GM19452 (cell line): ENCODE data around the gene TNFRSF8.
"Not testable (repeated sequence)": the region's sequence is repeated elsewhere in the genome, so short reads cannot be mapped to it uniquely, and the experiment has no call there.

ENCODE experiments used
- ATAC-seq: cut with Tn5 transposase; IDR thresholded peaks from one replicate; pipeline ENCODE4 v1.9.1; 2021; ENCODE audit not compliant: unreplicated experiment

Gene TNFRSF8

DNA sequence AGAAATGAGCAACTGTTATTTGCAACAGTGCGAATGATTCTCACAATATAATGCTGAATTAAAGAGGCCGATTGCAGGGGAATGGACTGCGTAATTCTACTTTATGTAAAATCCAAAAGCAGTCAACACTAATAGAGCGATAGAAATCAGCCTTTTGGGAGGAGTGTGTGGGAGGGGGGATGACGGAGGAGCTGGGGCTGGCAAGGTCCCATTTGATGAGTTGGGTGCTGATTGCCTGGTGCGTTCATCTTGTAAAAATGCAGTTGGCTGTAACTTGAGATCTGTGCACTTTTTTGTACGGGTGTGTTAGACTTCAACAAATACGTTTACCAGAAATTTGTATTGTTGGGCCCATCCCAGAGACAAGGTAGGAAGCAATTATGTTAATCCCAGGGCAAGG lies 20.7 kb downstream of the TNFRSF8 start:
- ATAC-seq: no peak

DNA sequence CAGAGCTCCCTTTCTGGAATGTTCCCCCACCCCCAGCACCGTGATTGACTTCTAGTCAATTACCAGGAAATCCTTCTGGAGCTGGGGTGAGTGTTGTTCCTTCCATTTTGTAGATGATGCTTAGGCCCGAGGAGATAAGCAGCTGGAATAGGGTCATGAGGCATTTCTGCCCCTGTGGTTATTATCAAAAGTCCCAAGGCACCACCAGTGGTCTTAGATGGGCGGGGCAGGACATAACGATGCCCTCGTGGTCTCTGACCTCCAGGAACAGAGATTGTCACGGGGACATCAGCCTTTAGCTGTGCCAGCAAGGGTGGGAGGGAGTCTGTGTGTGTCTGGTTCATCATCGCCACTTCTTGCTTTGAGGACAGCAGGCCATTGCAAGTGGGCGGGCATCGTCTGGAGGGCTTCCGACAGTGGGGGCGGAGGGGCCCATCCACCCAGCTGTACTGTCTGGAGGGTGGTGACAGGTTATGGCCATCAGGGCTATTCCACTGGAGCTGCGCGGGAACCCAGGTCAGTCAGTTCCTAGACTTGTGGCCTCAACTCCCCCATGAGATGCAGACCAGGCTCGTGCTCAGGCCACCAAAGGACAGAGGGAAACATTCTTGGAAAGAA lies 22.6 kb downstream of the TNFRSF8 start:
- no peak for ATAC-seq

DNA sequence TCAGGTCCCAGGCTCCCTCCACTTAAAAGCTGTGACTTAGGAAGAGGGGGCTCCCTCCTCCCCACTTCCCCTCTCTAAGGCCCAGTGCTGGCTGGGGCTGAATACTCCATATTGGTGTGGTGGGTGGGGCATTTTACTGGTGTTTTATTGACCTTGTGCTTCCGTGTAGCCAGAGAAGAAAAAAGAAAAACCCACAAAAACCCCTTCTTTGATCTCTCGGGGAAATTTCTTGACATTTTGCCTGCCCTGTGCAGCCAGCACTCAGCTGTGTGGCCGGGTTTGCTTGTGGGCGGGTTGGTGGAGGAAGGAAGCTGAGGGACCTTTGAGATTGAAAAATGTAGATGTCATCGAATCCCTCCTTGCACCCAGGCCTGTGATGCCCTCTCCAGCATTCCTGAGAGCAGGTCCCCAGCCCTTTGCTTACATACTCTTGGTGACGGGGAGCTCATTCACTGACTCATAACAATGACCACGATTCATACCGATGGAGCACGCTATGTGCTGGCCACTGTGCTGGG lies 24.8 kb downstream of the TNFRSF8 start:
- ATAC-seq: no peak

DNA sequence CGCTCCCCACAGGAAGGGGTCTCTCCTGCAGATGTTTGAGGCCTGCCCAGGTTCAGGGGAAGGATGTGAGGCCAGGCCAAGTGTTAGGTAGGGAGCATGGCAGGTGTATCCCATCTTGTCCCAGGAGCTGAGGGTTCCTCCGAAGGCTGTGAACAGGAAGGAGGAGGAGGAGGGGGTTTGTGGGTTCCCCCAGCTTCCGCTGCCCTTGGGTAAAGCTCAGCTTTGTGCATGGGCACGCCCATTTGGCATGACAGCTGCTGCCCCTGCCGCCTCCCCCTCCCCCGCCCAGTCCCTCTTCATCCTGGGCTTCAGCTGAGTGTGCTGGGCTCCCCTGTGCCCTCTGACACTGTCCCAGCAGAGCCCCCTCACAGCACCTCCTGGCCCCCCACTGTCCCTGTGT lies 25.5 kb downstream of the TNFRSF8 start:
- no peak for ATAC-seq

DNA sequence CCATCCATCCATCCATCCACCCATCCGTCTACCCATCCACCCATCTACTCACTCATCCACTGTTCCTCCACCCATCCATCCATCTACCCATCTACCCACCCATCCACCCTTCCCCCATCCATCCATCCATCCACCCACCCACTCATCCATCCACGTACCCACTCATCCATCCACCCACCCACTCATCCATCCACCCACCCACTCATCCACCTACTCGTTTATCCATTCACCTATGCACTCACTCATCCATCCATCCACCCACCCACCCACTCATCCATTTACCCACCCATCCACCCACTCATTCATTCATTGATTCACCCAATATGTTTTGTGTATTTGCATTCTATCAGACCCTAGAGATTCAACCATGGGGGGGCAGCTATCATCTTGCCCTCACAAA lies 27.2 kb downstream of the TNFRSF8 start:
- ATAC-seq: no peak

DNA sequence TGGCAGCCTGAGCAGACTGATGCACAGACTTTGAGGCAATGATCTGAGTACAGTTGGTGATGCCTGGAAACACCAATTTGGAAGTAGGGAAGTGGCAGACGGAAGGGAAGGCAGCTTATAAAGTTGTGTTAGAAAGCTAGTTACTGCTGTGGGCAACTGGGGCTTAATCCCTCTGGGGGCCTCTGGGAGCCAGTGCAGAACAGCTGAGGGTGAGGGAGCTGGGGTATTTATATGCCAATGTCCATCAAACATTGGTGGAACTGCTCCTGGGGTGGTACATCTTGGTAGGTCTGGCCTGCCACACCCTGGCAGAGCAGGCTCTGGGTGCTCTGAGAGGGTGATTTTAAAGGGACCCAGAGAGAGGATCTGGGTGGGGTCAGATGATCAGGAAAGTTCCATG lies 28.1 kb downstream of the TNFRSF8 start:
- no peak for ATAC-seq

DNA sequence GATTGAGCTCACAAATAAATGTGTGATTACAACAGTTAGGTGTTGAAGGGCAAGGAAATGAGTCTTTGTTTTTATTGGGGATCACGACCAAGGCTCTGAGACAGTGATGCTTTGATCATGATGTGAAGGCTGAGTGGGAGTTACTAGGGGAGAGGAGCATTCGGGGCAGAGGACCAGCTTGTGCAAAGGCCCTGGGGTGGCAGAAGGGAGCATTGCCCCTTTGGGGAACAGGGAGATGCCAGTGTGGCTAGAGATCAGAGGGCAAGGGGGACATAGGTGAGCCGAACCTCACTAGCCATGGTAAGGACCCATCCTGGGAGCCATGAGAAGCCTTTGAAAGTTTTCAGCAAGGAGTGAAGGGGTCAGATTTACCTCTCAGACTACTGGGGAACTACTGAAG lies 31.1 kb downstream of the TNFRSF8 start:
- no peak for ATAC-seq

DNA sequence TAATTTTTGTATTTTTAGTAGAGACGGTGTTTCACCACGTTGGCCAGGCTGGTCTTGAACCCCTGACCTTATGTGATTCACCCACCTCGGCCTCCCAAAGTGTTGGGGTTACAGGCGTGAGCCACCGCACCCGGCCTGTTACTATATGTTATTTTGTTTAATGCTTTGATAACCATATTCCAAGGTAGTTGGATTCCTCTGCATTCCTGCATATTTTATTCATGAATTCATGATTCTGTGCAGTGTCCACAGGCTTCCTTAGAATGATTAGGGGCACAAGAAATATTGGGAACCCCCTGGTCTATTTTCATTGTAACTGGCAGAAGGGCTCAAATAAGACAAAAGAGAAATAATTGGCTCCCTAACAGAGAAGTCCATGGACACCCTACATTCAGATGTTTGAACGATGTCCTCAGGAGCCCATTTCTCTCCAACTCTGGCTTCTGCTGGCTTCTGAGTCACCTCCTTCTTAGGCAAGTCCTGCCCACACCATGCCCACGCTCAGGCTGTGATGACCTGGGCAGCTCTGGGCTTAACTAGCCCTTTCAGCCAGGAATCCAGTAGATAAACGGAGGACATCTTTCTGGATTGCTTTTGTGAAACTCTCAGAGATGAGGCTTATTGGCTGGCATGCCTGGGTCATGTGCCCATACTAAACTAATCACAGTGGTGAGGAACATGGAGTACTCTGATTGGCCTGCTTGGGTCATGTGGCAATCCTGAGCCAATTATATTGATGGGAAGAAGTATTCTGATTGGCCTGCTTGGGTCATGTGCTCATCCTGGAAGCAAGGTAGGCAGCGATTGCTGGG lies 32.6 kb downstream of the TNFRSF8 start:
- no peak for ATAC-seq

DNA sequence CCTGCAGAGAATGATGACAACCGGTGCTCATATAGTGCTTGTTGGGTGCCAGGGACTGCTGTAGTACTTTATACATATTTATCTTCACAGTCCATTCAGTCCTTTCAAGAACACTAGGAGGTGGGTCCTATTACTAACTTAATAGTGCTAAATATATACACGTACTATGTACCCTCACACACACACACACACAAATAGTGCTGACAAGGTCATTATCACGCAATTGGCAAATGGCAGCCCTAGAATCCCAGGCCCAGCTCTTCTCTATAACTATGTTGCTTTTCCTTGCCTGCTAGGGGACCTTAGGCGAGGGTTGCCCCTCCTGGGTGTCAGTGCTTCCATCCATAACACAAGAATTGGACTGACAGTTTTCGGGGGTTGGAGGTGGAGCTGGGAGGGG lies 33.5 kb downstream of the TNFRSF8 start:
- ATAC-seq: no peak

DNA sequence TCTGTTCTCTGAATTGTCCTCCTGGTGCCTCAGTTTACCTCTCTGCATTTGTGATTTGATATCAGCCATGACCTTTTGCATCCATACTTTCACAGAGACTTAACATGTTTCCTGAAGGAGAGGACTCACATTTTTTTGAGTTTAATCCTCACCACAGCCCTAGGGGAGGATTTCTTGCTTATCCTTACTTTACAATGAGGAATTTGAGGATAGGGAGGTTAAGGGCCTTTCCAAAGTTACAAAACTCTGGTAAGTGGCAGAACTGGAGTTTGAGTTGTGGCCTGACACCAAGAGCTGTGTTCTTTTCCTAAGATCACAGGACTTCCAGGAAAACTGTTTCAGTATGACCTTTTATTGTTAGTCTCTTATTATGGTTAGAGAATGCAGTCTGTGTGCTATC lies 34.2 kb downstream of the TNFRSF8 start:
- ATAC-seq: no peak

DNA sequence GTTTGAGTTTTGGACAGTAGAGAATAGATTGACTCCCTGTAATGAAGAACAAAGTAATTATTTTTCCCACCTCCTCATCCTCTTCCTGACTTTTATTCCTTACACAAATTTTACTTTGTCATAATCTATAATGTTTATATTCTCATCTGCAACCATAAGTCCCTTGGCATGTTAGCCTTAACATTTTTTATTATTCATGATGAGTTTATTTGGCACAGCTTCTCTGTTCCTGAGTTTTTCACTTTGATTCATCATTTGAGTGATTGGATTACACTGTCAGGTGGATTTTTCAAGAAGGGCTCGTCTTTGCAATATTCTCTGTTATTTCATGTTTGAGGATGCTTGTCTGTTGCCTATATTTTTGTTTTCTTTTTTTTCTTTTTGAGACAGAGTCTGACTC lies 35.7 kb downstream of the TNFRSF8 start:
- ATAC-seq: no peak

DNA sequence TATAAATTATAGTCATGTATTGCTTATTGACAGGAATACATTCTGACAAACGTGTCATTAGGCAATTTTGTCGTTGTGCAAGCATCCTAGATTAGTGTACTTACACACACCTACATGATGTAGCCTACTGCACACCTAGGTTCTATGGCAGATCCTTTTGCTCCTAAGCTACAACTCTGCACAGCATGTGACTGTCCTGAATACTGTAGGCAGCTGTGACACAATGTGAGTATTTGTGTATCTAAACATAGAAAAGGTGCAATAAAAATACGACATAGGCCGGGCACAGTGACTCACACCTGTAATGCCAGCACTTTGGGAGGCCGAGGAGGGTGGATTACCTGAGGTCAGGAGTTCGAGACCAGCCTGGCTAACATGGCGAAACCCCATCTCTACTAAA lies 36.5 kb downstream of the TNFRSF8 start:
- no peak for ATAC-seq

DNA sequence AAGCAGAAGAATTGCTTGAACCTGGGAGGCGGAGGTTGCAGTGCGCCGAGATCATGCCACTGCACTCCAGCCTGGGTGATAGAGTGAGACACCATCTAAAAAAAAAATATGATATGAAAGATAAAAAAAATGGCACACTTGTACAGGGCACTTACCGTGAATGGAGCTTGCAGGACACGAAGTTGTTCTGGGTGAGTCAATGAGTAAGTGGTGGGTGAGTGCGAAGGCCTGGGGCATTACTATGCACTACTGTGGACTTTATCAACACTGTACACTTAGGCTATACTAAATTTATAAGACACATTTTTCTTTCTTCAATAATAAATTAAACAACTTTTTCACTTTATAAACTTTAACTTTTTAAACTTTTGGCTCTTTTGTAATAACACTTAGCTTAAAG lies 37.0 kb downstream of the TNFRSF8 start:
- ATAC-seq: no peak

DNA sequence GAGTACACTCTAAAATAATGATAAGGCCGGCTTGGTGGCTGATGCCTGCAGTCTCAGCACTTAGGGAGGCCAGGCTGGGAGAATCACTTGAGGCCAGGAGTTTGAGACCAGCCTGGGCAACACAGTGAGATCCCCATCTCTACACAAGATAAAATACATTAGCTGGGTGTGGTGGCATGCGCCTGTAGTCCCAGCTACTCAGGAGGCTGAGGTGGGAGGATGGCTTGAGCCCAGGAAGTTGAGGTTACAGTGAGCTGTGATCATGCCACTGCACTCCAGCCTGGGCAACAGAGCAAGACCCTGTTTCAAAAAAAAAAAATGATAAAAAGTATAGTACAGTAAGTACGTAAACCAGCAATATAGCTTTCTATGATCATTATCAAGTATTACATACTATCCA lies 38.0 kb downstream of the TNFRSF8 start:
- not testable (repeated sequence) for ATAC-seq

DNA sequence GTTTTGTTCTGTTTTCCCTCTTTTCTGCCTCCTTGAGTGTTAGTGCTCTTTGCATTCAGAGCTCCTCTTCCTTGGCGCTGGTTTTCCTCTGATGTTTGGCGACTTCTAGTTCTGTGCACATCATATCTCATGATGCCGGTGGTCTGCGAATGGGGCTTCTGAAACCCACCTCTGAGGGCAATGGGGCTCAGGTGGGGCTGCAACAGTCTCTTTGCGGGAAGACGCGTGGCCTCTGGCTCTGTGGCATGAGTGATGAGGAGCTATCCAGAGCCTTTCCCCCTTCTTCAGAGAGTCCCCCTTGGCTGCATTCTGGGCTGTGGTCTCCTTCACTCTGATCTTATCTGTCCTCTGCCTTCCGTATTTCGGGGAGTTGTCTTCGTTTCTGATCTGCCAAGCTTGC lies 39.0 kb downstream of the TNFRSF8 start:
- no peak for ATAC-seq

DNA sequence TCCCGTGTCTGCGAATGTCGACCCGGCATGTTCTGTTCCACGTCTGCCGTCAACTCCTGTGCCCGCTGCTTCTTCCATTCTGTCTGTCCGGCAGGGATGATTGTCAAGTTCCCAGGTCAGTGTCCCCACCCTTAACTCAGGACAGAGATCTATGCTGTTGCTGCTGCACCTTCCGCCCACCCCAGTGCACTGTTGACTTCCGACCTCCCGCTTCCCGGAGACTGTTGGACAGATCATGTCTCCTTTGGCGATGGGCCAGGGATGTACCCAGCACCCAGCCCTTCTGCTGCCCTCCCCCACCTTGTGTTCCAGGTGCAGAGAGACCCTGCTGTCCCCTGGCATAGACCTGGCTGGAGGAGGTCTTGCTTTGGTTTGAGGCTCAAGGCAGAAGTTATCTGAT lies 41.3 kb downstream of the TNFRSF8 start:
- no peak for ATAC-seq

DNA sequence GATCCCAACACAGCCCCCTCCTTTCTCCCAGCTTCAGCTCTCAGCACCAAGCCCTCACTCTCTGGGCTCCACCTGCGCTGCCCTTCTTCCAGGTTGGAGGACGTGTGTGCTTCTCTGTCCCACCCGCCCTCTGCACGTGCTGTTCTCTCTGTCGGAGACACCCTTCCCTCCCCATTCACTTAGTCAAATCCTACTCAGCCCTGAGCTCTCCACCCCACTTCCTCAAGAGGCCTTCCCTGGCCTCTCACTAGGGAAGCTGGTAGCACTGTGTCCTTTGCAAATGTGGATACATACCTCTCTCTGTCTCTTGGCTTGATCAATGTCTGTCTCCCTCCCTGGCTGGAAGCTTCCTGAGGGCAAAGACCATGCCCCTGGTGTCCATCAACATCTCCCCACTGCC lies 43.0 kb downstream of the TNFRSF8 start:
- no peak for ATAC-seq

DNA sequence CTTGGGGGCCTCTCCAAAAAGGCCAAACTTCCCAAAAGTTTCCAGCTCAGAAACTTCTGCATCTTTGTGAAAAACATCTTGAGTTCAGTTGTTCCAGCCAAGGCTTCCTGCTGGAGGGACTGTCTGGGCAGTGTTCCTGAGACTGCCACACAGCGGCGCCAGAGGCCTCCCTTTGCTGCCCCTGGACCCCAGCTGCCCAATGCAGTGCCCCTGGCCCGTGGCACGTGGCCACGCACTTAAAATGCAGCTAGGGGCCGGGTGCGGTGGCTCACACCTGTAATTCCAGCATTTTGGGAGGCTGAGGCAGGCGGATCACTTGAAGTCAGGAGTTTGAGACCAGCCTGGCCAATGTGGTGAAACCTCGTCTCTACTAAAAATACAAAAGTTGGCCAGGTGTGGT lies 43.8 kb downstream of the TNFRSF8 start:
- ATAC-seq: not testable (repeated sequence)

DNA sequence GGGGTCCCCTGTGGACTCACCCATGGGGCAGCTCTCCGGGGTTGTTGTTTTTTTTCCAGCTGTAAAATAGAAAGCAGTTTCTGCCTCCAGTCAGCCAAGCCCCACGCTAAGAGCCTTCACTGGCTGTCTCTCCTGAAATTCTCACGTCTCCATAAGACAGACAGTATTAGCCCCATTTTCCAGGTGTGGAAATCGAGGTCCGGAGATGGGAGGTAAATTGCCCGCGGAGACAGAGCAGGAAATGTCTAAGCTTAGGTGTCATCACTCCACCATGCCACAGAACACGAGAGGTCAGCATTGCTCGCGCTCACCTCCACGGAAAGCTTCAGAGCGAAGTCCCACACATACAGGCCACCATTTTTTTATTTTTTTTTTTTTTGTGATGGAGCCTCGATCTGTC lies 44.6 kb downstream of the TNFRSF8 start:
- ATAC-seq: no peak

DNA sequence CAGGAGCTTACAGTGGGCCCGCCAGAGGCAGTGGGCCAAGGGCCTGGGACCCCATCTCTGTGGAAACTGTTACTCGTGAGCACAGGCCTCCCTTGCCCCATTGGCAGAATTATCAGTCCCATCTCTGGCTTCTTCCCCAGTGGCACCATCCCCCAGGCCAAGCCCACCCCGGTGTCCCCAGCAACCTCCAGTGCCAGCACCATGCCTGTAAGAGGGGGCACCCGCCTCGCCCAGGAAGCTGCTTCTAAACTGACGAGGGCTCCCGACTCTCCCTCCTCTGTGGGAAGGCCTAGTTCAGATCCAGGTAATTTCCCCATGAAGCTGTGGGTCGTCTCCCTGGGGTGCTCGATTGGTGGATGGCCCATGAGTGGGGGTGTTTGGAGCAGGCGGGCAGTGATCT lies 46.8 kb downstream of the TNFRSF8 start:
- ATAC-seq: no peak

DNA sequence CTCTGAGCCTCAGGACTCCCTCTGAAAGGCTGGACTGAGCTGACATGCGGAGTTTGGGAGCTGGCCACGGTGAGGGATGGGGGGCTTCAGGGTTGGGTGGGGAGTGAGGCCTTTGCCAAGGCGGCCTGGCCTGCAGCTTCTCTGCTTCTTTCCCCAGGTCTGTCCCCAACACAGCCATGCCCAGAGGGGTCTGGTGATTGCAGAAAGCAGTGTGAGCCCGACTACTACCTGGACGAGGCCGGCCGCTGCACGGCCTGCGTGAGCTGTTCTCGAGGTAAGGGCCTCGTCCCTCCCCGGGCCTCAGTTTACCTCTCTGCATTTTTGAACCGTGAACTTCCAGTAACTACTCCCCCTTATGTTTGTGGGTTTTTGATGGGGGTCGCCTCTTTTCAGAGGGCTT lies 48.6 kb downstream of the TNFRSF8 start:
- no peak for ATAC-seq

DNA sequence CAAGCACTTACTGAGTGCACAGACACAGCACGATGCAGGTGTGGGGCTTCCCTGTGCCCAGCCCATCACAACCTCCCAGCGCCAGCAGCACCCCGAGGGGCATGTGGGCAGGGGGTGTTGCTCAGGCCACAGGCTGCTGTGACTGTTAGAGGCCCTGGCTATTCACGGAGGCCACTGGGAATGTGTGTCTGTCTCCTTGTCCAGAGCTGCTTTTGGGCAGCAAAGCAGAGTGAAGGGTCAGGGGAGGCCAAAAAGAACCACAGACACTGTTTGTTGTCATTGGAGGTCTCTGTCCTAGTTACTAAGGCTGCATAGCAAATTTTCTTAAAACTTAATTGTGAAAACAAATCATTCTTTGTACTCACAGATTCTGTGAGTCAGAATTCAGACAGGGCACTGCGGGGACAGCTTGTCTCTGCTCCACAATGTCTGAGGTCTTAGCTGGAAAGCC lies 49.6 kb downstream of the TNFRSF8 start:
- no peak for ATAC-seq
